Astrocyte of the hippocampus (primary cell): ENCODE results near the gene INIP.
A peak's percentile ranks its signal among the peaks of the same experiment; 100 is the strongest.
"Not testable (repeated sequence)": the region's sequence is repeated elsewhere in the genome, so short reads cannot be mapped to it uniquely, and the experiment has no call there.

Experiments
- DNase-seq: peaks from one replicate; pipeline ENCODE4 v3.0.0; 2011; ENCODE audit warnings: low read depth, low spot score

The INIP gene

GRCh38 chr9:112743216-112743836 lies 25.4 kb upstream of the INIP start:
- no peak for DNase-seq

- DNase-seq, result no peak
Observed at GRCh38 chr9:112734892-112735291, 17.0 kb upstream of the INIP start.

GRCh38 chr9:112731971-112732370 lies 14.1 kb upstream of the INIP start:
- DNase-seq, result no peak

- DNase-seq, result no peak
Observed at GRCh38 chr9:112728401-112728800, 10.5 kb upstream of the INIP start.

GRCh38 chr9:112726428-112726827 lies 8.5 kb upstream of the INIP start:
- DNase-seq, result no peak

- no peak for DNase-seq
Observed at GRCh38 chr9:112725961-112726360, 8.0 kb upstream of the INIP start.

GRCh38 chr9:112722749-112723148 lies 4.8 kb upstream of the INIP start:
- not testable (repeated sequence) for DNase-seq

- no peak for DNase-seq
Observed at GRCh38 chr9:112720113-112720780, 2.3 kb upstream of the INIP start.

GRCh38 chr9:112719696-112720095 lies 1.8 kb upstream of the INIP start:
- no peak for DNase-seq

- DNase-seq, result no peak
Observed at GRCh38 chr9:112719241-112719691, 1.3 kb upstream of the INIP start.

GRCh38 chr9:112712678-112713077 lies 5.2 kb downstream of the INIP start:
- DNase-seq, result no peak

GRCh38 chr9:112711050-112711689 lies 6.7 kb downstream of the INIP start:
- peak; percentile 71 for DNase-seq

GRCh38 chr9:112705768-112706427 lies 12.0 kb downstream of the INIP start:
- DNase-seq, result peak; percentile 73

GRCh38 chr9:112703304-112703703 lies 14.6 kb downstream of the INIP start:
- DNase-seq, result no peak

GRCh38 chr9:112700085-112700484 lies 17.8 kb downstream of the INIP start:
- peak; percentile 39 for DNase-seq

GRCh38 chr9:112699230-112699629 lies 18.7 kb downstream of the INIP start:
- DNase-seq, result no peak

- DNase-seq, result no peak
Observed at GRCh38 chr9:112696461-112696860, 21.5 kb downstream of the INIP start.

- DNase-seq, result no peak
Observed at GRCh38 chr9:112694706-112695555, 23.0 kb downstream of the INIP start.

GRCh38 chr9:112689161-112689740 lies 28.7 kb downstream of the INIP start:
- DNase-seq, result no peak

GRCh38 chr9:112680731-112681402 lies 37.0 kb downstream of the INIP start:
- DNase-seq, result no peak

GRCh38 chr9:112677040-112677439 lies 40.9 kb downstream of the INIP start:
- DNase-seq, result no peak
